Measurements from ENCODE around the gene C1orf87.

C1orf87 gene

GRCh38 chr1:60044881-60045280 lies 28.7 kb downstream of the C1orf87 start:
- DNase-seq (ENCODE audit: low spot score), result no peak
- no peak overlapping the region for H3K4me3 ChIP-seq
- TF ChIP-seq CTCF (IDR thresholded peaks at IDR 0.05), result no peak
- no peak overlapping the region for H3K27ac ChIP-seq

DNA sequence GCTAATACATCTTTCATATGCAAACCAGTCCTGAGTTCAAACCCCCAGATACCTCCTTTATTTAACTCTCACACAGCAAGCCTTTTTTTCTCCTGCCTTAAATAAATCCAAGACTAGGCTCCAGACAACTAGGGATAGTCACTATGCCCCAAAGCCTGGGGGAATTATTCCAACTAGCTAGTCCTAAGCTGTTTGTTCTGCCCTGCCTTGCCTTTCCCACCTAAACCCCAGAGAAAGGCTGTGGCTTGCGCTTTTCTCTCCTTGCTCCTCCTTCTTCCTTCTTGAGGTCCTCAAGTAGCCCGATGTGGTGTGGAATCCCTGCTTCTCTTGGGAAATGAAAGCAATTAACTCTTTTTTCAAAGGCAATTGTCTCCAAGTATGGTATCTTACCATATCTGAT lies 31.8 kb downstream of the C1orf87 start:
- Histone ChIP-seq H3K27ac (no peak overlapping the region), H3K4me3 (no peak overlapping the region)
- DNase-seq (ENCODE audit: low spot score), result no peak
- TF ChIP-seq CTCF (IDR thresholded peaks at IDR 0.05), result no peak

GRCh38 chr1:60037669-60038068 lies 35.9 kb downstream of the C1orf87 start:
- TF ChIP-seq CTCF (IDR thresholded peaks at IDR 0.05), result no peak
- no peak overlapping the region for H3K4me3 ChIP-seq
- DNase-seq (ENCODE audit: low spot score), result no peak
- H3K27ac ChIP-seq, result no peak overlapping the region

DNA sequence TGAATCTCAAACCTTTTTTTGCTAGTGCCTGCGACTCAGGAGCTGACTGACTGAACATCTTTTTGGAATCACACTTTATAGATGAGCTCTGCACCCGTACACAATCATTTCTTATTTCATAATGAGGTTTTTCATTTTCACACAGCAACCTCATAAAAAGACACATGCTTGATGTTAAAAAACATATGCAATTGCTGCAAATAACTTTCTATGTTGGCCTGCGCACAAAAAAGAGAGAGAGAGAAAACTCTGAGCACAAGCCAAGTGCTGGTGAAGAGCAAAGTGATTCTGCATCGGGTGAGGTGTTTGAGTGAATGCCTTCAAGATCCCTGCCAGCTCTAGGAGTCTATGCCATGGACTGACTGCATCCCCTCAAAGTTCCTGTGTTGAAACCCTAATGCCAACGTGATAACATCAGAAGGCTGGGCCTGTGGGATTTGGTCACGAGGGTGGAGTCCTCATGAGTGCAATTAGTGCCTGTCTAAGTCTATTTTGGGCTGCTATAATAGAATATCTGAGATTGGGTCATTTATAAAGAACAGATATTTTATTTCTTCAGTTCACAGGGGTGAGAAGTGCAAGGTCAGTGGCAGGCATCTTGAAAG lies 36.6 kb downstream of the C1orf87 start:
- H3K27ac ChIP-seq, result no peak overlapping the region
- no peak for TF ChIP-seq CTCF (IDR thresholded peaks at IDR 0.05)
- no peak for DNase-seq (ENCODE audit: low spot score)
- no peak overlapping the region for H3K4me3 ChIP-seq

DNA sequence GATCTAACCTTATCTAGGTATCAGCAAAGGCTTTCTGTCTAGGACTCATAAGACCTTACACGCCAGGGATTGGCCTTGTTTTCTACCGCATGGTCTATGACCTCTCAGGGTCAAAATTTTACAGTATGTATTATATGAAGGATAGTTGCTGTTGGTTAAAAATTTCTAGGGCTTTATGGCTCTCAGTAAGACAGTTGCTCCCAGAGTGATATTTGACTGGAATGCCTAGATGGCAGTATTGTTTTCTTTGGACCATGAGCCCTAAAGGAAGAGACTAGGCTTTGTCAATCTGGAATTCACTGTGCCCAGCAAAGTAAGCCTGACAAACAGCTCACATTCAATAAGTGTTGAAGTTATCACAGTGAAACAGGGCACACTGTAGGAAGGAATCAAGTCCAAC lies 37.6 kb downstream of the C1orf87 start:
- H3K4me3 ChIP-seq, result no peak overlapping the region
- no peak for DNase-seq (ENCODE audit: low spot score)
- H3K27ac ChIP-seq, result no peak overlapping the region
- no peak for TF ChIP-seq CTCF (IDR thresholded peaks at IDR 0.05)

- no peak for DNase-seq (ENCODE audit: low spot score)
- no peak overlapping the region for H3K27ac ChIP-seq
- TF ChIP-seq CTCF (IDR thresholded peaks at IDR 0.05), result no peak
- no peak overlapping the region for H3K4me3 ChIP-seq
These were observed 38.6 kb downstream of the C1orf87 start for GRCh38 chr1:60034999-60035398.

GRCh38 chr1:60033066-60033465 lies 40.5 kb downstream of the C1orf87 start:
- H3K27ac ChIP-seq, result no peak overlapping the region
- no peak for DNase-seq (ENCODE audit: low spot score)

More at GRCh38 chr1:60033066-60033465, 40.5 kb downstream of the C1orf87 start:
- no peak overlapping the region for H3K4me3 ChIP-seq
- no peak for TF ChIP-seq CTCF (IDR thresholded peaks at IDR 0.05)

All from coronary artery (tissue), 2 donors.